Endothelial cell of umbilical vein (primary cell): ENCODE measurements around the gene ALDH1A2. TPM values are rescaled to one million over a fixed set of nuclear protein-coding genes. Genes with fewer than 3 reads are reported as not detected.
A peak's percentile ranks its signal among the peaks of the same experiment; 100 is the strongest.

Source experiments
- BruUV-seq: library from RNA; stranded (reverse); fragments of 400-500 nt; replicated peaks from 2 replicates; lab custom pipeline; 2021; lab: Mats Ljungman, UMichigan
- CTCF ChIA-PET: fragments of 300-600, 350-600 bp; sonication (Branson Sonifier 250); formaldehyde crosslinking; loops from one replicate; lab custom pipeline; 2021; ENCODE audit warnings: antibody characterized with exemption, inconsistent platforms; lab: Charles Lee
- POLR2A ChIA-PET: fragments of 300-600, 350-600 bp; sonication (Branson Sonifier 250); formaldehyde crosslinking; loops from one replicate; lab custom pipeline; 2021; ENCODE audit warnings: antibody characterized with exemption, inconsistent platforms; lab: Charles Lee
- DNase-seq: peaks from one replicate; pipeline ENCODE4 v3.0.0-alpha.2; 2011; ENCODE audit warnings: low read depth, low spot score
- FAIRE-seq: peaks from 2 replicates; lab custom pipeline; 2011; peaks lifted over from hg19 to GRCh38; lab: Jason Lieb, UNC
- H2AFZ ChIP-seq: 2 replicates; pipeline ENCODE4 v1.6.0; 2012; ENCODE audit warnings: low read depth, low read length, control low read depth, inconsistent platforms
- H3K27ac ChIP-seq: 2 replicates; pipeline ENCODE4 v1.5.1; 2011; ENCODE audit warnings: low read depth, mild to moderate bottlenecking, control low read depth, low read length, moderate library complexity; ENCODE audit not compliant: insufficient read depth
- H3K27me3 ChIP-seq, 2 experiments: 2 replicates each; pipeline versions ENCODE4 v1.6.0 to v1.6.1; 2011; ENCODE audit warnings: low read length in 2 of 2, mixed read lengths in 1 of 2; ENCODE audit not compliant: control insufficient read depth in 2 of 2, insufficient read depth in 2 of 2
- H3K36me3 ChIP-seq, 2 experiments: 2 replicates in 1 of 2; 3 replicates in 1 of 2; pipeline ENCODE4 v1.5.1; 2011; ENCODE audit warnings: low read length in 2 of 2, mild to moderate bottlenecking in 1 of 2, moderate library complexity in 1 of 2; ENCODE audit not compliant: control insufficient read depth in 2 of 2, insufficient read depth in 2 of 2; ENCODE audit errors: extremely low read depth in 1 of 2
- H3K4me1 ChIP-seq: 3 replicates; pipeline ENCODE4 v1.5.1; 2011; ENCODE audit warnings: mild to moderate bottlenecking, low read length; ENCODE audit not compliant: control insufficient read depth, insufficient read depth; ENCODE audit errors: extremely low read depth
- H3K4me2 ChIP-seq: 2 replicates; pipeline ENCODE4 v1.6.1; 2011; ENCODE audit warnings: low read length, control low read depth, mixed read lengths; ENCODE audit not compliant: insufficient read depth
- H3K4me3 ChIP-seq, 3 experiments: fragments of 200-600 bp in 1 of 3; sonication (generic), shearing (Covaris generic) in 1 of 3; replicated peaks in 1 of 3; 2 replicates each; pipeline ENCODE4 v1.5.1; 2011 to 2016; ENCODE audit warnings: control low read depth in 3 of 3, low read length in 3 of 3, mild to moderate bottlenecking in 2 of 3, inconsistent platforms in 1 of 3, low read depth in 1 of 3, moderate library complexity in 1 of 3; ENCODE audit not compliant: insufficient read depth in 1 of 3
- H3K79me2 ChIP-seq: 2 replicates; pipeline ENCODE4 v1.6.0; 2012; ENCODE audit warnings: low read length, inconsistent platforms; ENCODE audit not compliant: control insufficient read depth, insufficient read depth
- H3K9ac ChIP-seq: replicated peaks from 2 replicates; pipeline ENCODE3; 2011; ENCODE audit warnings: low read length, control low read depth; ENCODE audit not compliant: insufficient read depth; ENCODE audit errors: extremely low read depth
- H3K9me1 ChIP-seq: replicated peaks from 3 replicates; pipeline ENCODE4 v1.6.0; 2011; ENCODE audit warnings: mild to moderate bottlenecking, low read length; ENCODE audit not compliant: control insufficient read depth, insufficient read depth; ENCODE audit errors: extremely low read depth
- H3K9me3 ChIP-seq: replicated peaks from 2 replicates; pipeline ENCODE4 v1.5.1; 2012; ENCODE audit warnings: low read length, inconsistent platforms; ENCODE audit not compliant: control insufficient read depth, insufficient read depth
- H4K20me1 ChIP-seq: replicated peaks from 2 replicates; pipeline ENCODE3; 2011; ENCODE audit warnings: mild to moderate bottlenecking, low read length; ENCODE audit not compliant: control insufficient read depth, insufficient read depth; ENCODE audit errors: extremely low read depth
- CTCF ChIP-seq, 2 donors: IDR thresholded peaks; 1 replicate in 1 of 2; 2 replicates in 1 of 2; pipeline ENCODE4 v1.5.1; 2011; ENCODE audit warnings: low read length in 2 of 2, mild to moderate bottlenecking in 2 of 2, moderate library complexity in 2 of 2, control low read depth in 1 of 2, inconsistent platforms in 1 of 2, low read depth in 1 of 2; ENCODE audit not compliant: insufficient read depth in 1 of 2; ENCODE audit errors: extremely low read depth in 1 of 2
- GATA2 ChIP-seq: IDR thresholded peaks from 2 replicates; pipeline ENCODE4 v1.7.0; 2011; ENCODE audit warnings: low read depth, mild to moderate bottlenecking, moderate library complexity, mixed read lengths, low read length; ENCODE audit not compliant: insufficient read length, insufficient read depth
- dilution Hi-C: fragments of 300-500 bp; cut with MboI; formaldehyde crosslinking; loops from one replicate; pipeline ENCODE4 v1.15.0; 2019; ENCODE audit warnings: low sequenced_read_pairs; ENCODE audit not compliant: extremely low pct_ligation_motif_present
- intact Hi-C: fragments of 100-400 bp; cut with micrococcal nuclease; formaldehyde crosslinking; loops from one replicate; pipeline ENCODE4 v1.10.0; 2022
- polyA plus RNA-seq, 4 experiments: library from polyadenylated mRNA; depleted of rRNA in 3 of 4; stranded (reverse) in 3 of 4; unstranded in 1 of 4; fragments of >200 nt; gene quantifications; 2 replicates each; pipeline versions ENCODE4 v1.2.1 to v1.2.3, GENCODE V29; 2011 to 2012; ENCODE audit warnings: missing spikeins in 1 of 4
- total RNA-seq: library from RNA; stranded (reverse); gene quantifications from 2 replicates; pipeline ENCODE4 v1.2.3, GENCODE V29; 2021

ALDH1A2 gene
- total and polyA plus RNA-seq, 2 donors (not counting 3 experiments of a cell fraction or from before 2014, with no cell fraction given): 16.3 to 34.9 TPM

DNA sequence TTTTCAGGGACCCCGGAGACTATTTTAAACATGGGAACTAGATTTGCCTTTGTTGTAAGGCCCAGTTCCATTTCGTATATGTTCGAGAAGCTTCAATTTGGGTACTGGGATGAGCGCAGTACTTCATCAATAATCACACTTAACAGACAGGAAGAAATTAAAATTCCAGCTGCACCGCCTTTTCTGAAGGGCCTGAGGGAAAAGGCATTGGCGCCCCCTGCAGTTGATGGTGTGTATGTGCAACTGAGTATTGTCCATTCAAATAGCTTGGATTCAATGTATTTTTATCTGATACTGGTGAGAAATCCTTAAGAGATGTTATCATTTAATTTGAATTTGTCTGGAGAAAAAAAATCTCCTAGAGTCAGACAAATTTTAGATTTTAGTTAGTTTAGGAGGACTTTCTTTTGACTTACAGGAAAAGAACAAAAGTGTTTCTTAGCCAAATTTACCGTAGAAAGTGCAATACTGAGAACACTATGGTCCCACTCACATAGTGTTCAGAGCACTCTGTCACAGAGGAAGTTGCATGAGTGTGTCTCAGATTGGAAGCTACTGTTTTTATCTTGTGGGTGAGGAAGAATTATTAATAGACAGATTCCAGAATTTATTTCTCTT is 5.4 kb upstream of the ALDH1A2 start:
- no peak overlapping the region for H3K9ac ChIP-seq

More for the DNA sequence above, 5.4 kb upstream of the ALDH1A2 start:
- Histone ChIP-seq H3K27me3 (no peaks in the 10 kb centered on the region), H3K9me1 (no peaks in the 10 kb centered on the region), H3K4me3 (no peak overlapping the region), H3K4me2 (no peak overlapping the region), H4K20me1 (no peaks in the 10 kb centered on the region), H3K79me2 (no peaks in the 10 kb centered on the region), H3K9me3 (no peaks in the 10 kb centered on the region), H3K36me3 (no peaks in the 10 kb centered on the region), H3K4me1 (peaks cover 3% of the 10 kb centered on the region), H2AFZ (no peak overlapping the region), H3K27ac (no peak overlapping the region)
- ChIA-PET CTCF (interaction anchor here (0.5 to 12.9 kb wide), 97 partner anchors 9 to 1430 kb away, joined by 3 to 636 read pairs (median 4); partner anchors contain the start of gene POLR2M), POLR2A (no interaction called here)
- FAIRE-seq (peak; percentile 93), DNase-seq (peak; percentile 73)
- BruUV-seq: no TSS peak
- dilution Hi-C loops (loop anchor here (25.0 kb wide), 1 partner anchor 209 kb away; no protein-coding TSS in a partner anchor), intact Hi-C loops (loop anchor here (1.0 to 2.0 kb wide), 4 partner anchors 205 to 404 kb away; no protein-coding TSS in a partner anchor)
- peak; percentile 77 to 93 for TF ChIP-seq CTCF (IDR thresholded peaks at IDR 0.05; ENCODE audit: extremely low read depth in 1 of 2, insufficient read depth in 1 of 2, low read depth in 1 of 2, low read length in 2 of 2)
- TF ChIP-seq GATA2: no peak
